Nephron progenitor cell (in vitro differentiated cells): ENCODE measurements around the gene SLC30A5.

Experiments used
- DNase-seq: peaks from one replicate; pipeline ENCODE4 v3.0.0; 2021
- H3K27ac Mint-ChIP-seq: 2 replicates; pipeline ENCODE4 v1.8.0; 2021; ENCODE audit warnings: mild to moderate bottlenecking, moderate library complexity, mixed read lengths
- H3K27me3 Mint-ChIP-seq: 2 replicates; pipeline ENCODE4 v1.8.0; 2021; ENCODE audit warnings: mild to moderate bottlenecking, low read depth, mixed read lengths; ENCODE audit not compliant: poor library complexity
- H3K36me3 Mint-ChIP-seq: 2 replicates; pipeline ENCODE4 v1.8.0; 2021; ENCODE audit warnings: low read depth, mixed read lengths
- H3K4me1 Mint-ChIP-seq: 2 replicates; pipeline ENCODE4 v1.8.0; 2021; ENCODE audit warnings: mixed read lengths
- H3K4me3 Mint-ChIP-seq: 2 replicates; pipeline ENCODE4 v1.8.0; 2021; ENCODE audit warnings: mild to moderate bottlenecking, moderate library complexity, mixed read lengths
- H3K9me3 Mint-ChIP-seq: 2 replicates; pipeline ENCODE4 v1.8.0; 2021; ENCODE audit warnings: mild to moderate bottlenecking, moderate library complexity, mixed read lengths
- TF ChIP-seq, protein P1 (sequence below): fragments of 200-600 bp; sonication (generic); IDR thresholded peaks from 2 replicates; pipeline ENCODE4 v1.5.0; 2021; ENCODE audit warnings: antibody characterized with exemption

The SLC30A5 gene

GRCh38 chr5:69166686-69167492, 73.1 kb downstream of the SLC30A5 start, which contains the start of gene CCNB1:
CCNB1 (plus strand) TSS chr5:69167150; CDS start chr5:69167263, 113 bp downstream.
- Mint-ChIP-seq H3K27ac (peak within 1 kb of the TSS; percentile 97), H3K4me3 (peak within 1 kb of the TSS; percentile 96), H3K36me3 (peaks cover 35% of the 10 kb centered on the region), H3K4me1 (peaks cover 40% of the 10 kb centered on the region), H3K27me3 (peaks cover 6% of the 10 kb centered on the region), H3K9me3 (peaks cover 13% of the 10 kb centered on the region)
- DNase-seq = peak; percentile 97
- TF ChIP-seq, protein P1, sequence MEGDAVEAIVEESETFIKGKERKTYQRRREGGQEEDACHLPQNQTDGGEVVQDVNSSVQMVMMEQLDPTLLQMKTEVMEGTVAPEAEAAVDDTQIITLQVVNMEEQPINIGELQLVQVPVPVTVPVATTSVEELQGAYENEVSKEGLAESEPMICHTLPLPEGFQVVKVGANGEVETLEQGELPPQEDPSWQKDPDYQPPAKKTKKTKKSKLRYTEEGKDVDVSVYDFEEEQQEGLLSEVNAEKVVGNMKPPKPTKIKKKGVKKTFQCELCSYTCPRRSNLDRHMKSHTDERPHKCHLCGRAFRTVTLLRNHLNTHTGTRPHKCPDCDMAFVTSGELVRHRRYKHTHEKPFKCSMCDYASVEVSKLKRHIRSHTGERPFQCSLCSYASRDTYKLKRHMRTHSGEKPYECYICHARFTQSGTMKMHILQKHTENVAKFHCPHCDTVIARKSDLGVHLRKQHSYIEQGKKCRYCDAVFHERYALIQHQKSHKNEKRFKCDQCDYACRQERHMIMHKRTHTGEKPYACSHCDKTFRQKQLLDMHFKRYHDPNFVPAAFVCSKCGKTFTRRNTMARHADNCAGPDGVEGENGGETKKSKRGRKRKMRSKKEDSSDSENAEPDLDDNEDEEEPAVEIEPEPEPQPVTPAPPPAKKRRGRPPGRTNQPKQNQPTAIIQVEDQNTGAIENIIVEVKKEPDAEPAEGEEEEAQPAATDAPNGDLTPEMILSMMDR = no peak

DNA sequence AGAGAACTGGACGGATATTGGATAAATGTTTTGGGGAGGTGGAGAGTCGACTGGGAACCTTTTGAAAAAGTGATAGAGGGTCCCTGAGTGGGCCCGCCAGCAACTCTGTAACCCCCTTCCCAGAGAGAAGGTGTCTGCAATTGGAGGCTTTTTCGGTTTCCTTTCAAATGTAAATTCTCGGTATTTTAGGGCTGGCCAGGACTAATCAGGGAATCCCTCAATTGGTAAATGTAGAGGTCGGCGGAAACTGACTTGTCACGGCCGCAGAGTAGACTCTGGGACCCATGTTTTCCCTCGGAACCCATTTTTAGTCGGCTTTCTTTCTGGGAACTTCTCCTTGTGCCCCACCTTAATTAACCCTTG, 73.7 kb downstream of the SLC30A5 start:
- H3K4me1 Mint-ChIP-seq = peaks cover 40% of the 10 kb centered on the region
- DNase-seq = no peak
- H3K4me3 Mint-ChIP-seq = peak overlapping the region; percentile 96
- H3K9me3 Mint-ChIP-seq = peaks cover 13% of the 10 kb centered on the region
- H3K27ac Mint-ChIP-seq = peak overlapping the region; percentile 97
- H3K27me3 Mint-ChIP-seq = peaks cover 6% of the 10 kb centered on the region
- H3K36me3 Mint-ChIP-seq = peaks cover 40% of the 10 kb centered on the region
- TF ChIP-seq, protein P1 = no peak

- Mint-ChIP-seq H3K4me1 (peaks cover 40% of the 10 kb centered on the region), H3K27ac (peak overlapping the region; percentile 97)
Observed at GRCh38 chr5:69167929-69168328, 74.1 kb downstream of the SLC30A5 start.

GRCh38 chr5:69170495-69170894, 76.7 kb downstream of the SLC30A5 start:
- Mint-ChIP-seq H3K4me1 (peaks cover 40% of the 10 kb centered on the region), H3K36me3 (peaks cover 69% of the 10 kb centered on the region), H3K27me3 (no peaks in the 10 kb centered on the region), H3K4me3 (peak overlapping the region; percentile 8), H3K9me3 (peaks cover 10% of the 10 kb centered on the region), H3K27ac (no peak overlapping the region)
- TF ChIP-seq, protein P1 = no peak
- no peak for DNase-seq

More at GRCh38 chr5:69167929-69168328, 74.1 kb downstream of the SLC30A5 start:
- Mint-ChIP-seq H3K9me3 (peaks cover 13% of the 10 kb centered on the region), H3K4me3 (peak overlapping the region; percentile 96), H3K27me3 (peaks cover 6% of the 10 kb centered on the region), H3K36me3 (peaks cover 45% of the 10 kb centered on the region)
- DNase-seq = no peak
- TF ChIP-seq, protein P1 = no peak

DNA sequence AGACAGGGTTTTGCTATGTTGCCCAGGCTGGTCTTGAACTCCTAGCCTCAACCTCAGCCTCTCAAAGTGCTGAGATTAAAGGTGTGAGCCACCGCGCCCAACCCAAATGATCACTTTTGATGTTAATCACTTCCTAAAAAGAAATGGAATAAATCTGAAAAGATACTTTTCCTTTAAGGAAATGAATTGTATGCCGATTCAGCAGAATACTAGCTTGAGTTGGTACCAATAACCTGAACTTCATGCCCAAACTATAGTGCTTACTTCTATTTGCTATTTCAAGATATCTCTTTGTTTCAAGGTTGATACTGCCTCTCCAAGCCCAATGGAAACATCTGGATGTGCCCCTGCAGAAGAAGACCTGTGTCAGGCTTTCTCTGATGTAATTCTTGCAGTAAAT, 77.2 kb downstream of the SLC30A5 start:
- TF ChIP-seq, protein P1 = no peak
- H3K4me3 Mint-ChIP-seq = peak overlapping the region; percentile 8

More for the DNA sequence above, 77.2 kb downstream of the SLC30A5 start:
- H3K27me3 Mint-ChIP-seq = no peaks in the 10 kb centered on the region
- peaks cover 37% of the 10 kb centered on the region for H3K4me1 Mint-ChIP-seq
- H3K9me3 Mint-ChIP-seq = peaks cover 6% of the 10 kb centered on the region
- no peak overlapping the region for H3K27ac Mint-ChIP-seq
- H3K36me3 Mint-ChIP-seq = peaks cover 73% of the 10 kb centered on the region
- DNase-seq = no peak
